Activated CD8-positive, alpha-beta memory T cell treated with anti-CD3 and anti-CD28 coated beads, Interleukin-2, amount 50 U/mL, for 24 hours (primary cell): ENCODE measurements around the gene BIK.
"Not testable (repeated sequence)": the region's sequence is repeated elsewhere in the genome, so short reads cannot be mapped to it uniquely, and the experiment has no call there.

ENCODE experiments used
- DNase-seq: peaks from one replicate; pipeline ENCODE4 v3.0.0-alpha.2; 2020; ENCODE audit errors: extremely low read depth

BIK gene

DNA sequence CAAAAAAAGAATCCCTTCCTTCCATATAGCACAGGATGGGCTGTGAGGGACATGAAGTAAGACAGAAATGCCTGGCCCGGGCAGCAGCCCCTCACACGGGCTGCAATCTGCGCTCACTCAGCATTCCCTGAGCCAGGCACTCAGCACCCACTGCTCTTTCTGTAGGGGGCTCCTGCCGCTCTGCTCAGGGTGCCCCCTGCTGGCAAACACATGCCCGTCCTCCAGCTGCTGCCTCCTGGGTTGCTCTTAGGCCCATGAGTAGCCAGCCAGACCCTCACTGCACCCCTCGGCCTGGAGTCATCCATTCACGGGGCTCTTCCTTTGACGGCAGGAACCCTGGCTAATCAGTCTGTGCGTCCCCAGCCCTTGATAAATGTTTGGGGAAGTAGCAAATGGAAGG, 25.7 kb downstream of the BIK start:
- DNase-seq, result no peak

DNA sequence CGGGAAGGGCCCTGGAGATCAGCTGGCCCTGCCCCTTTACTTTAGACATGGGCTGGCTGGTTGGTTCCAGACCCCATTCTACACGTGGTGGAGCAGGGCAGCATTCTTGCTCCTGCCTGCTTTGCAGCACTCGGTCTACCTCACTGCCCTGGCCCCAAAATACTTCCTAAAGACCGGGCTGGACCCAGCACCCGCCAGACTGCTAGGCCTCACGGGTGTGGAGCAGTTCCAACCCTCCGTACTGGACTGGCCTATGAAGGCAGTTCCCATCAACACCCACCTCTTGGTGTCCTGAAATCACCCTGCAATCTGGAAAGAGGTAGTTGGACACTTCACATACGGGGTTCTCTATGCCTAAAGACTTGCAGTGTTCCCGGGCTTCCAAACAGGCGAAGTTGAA, 26.3 kb downstream of the BIK start:
- no peak for DNase-seq

DNA sequence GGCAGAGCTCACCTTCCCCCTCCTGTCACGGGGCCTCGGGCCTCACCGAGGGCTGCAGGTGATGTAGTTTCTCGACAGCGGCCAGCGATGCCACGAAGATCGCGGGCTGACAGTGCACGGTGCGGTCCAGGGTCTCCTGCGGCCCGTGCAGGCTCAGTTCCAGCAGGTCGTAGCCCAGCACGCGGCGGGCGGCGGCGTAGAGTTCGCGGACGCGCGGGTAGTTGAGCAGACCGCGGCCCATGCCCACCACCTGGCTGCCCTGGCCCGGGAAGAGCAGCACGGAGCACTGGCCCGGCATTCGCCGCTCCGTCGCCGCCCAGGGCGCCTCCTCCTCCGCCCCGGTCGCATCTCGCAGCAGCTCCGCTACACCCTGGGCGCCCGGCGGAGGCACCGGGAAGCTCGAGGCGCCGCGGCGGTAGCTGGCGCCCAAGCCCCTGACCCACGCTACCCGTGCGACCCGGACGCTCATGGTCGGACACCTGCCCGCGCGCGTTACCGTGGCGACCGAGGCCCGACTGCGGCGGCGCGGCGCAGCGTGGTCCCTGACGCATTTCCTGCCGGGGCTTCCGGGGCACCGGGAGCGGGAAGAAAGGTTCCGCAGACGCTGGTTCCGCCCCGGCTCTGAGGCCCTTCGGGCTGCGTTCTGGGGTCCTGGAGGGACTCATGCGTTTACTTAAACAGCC, 32.5 kb downstream of the BIK start, which contains the start of gene MCAT:
Gene MCAT, minus strand, starts transcription at position 519 of the 683 bp plus-strand sequence. Its CDS starts 50 bp downstream, at position 469.
- DNase-seq, result peak; percentile 50

DNA sequence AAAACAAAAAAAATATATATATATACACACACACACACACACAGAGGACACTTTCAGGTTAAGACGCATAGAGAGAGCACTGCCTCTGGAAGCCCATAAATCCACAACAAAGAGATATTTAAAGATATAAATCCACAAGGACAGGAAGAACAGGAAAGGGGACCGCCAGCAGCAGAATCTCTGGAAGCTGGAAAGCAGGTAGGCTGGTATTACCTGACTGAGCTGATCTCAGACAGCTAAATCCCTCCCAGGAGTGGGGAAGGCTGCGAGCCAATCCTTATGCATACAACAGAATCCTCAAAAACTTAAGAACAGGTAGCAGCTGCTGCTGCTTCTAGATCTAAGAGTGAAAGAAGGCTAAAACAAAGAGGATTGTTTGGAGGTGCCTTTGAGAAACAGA, 34.4 kb downstream of the BIK start:
- DNase-seq, result no peak

DNA sequence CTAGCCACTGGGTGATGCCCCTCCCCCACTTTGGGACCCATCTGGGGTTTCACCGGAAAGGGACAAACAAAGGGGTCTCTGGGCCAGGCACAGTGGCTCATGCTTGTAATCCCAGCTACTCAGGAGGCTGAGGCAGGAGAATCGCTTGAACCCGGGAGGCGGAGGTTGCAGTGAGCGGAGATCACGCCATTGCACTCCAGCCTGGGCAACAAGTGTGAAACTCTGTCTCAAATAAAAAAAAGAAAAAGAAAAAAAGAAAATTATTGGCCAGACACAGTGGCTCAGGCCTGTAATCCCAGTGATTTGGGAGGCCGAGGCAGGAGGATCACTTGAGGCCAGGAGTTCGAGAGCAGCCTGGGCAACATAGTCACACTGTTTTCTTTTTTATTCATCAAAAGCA, 34.8 kb downstream of the BIK start:
- not testable (repeated sequence) for DNase-seq

DNA sequence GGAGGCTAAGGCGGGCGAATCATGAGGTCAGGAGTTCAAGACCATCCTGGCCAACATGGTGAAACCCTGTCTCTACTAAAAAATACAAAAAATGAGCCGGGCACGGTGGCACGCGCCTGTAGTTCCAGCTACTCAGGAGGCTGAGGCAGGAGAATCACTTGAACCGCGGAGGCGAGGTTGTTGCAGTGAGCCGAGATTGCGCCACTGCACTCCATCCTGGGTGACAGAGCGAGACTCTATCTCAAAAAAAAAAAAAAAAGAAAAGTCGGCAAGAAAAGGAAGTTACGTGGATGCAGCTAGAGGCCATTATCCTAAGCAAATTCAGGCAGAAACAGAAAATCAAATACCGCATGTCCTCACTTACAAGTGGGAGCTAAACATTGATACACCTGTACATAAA, 35.8 kb downstream of the BIK start:
- not testable (repeated sequence) for DNase-seq

DNA sequence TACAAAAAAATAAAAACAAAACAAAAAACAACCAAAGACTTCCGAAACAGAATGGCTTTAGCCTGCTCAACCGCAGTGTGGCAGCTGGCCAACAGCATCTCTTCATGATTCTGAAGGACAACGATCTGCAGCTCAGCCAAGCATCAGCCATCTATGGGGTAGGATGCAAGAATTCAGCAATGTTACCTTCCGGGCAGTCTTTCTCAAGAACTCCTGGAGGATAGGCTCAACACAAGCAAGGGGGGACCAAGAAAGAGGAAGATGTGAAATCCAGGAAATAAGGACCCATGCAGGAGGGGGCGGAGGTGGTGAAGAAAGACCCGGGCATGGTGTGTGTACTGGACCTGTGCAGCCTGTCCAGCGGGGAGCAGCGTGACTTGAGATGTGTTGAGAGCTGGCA, 37.3 kb downstream of the BIK start:
- DNase-seq, result no peak

DNA sequence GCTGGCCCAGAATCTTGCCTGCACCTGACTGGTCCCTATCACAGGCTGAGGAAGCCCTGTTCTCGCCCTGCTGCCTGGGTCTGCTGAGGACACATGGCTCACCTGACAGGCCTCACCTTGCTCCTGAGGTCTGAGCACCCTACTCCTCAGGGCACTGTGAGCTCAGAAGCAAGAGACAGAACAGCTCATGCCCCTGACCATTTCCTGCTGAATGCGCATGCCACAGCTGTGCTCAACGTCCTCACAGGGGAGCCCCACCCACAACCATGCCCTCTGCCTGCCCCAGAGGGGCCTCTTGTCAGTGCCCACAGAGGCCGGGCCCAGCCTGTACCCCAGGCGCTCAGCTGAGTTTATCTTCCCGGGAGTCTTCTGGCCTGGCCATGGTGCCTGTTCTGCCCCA, 38.0 kb downstream of the BIK start:
- DNase-seq, result no peak

DNA sequence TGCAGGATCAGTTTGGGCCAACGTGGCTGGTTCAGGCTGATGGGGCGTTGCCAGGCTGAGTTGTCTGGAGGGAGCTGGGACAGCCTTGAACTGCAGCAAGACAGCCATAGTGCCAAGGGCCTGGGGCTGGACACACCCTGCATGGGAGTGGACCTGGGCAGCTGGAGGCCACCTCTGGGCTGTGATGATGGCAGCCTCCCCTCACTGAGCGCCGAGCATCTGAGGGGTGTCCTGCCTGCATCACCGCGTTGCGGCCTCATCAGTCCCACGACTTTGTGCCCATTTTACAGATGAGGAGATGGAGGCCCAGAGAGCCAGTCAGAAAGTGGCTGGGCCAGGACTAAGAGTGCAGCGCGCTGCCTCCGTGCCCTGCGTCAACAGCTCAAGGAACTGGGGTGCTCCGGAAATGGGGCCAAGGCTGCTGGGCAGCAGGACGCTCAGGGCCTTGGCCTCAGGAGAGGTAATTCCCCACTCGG, 40.2 kb downstream of the BIK start:
- no peak for DNase-seq

DNA sequence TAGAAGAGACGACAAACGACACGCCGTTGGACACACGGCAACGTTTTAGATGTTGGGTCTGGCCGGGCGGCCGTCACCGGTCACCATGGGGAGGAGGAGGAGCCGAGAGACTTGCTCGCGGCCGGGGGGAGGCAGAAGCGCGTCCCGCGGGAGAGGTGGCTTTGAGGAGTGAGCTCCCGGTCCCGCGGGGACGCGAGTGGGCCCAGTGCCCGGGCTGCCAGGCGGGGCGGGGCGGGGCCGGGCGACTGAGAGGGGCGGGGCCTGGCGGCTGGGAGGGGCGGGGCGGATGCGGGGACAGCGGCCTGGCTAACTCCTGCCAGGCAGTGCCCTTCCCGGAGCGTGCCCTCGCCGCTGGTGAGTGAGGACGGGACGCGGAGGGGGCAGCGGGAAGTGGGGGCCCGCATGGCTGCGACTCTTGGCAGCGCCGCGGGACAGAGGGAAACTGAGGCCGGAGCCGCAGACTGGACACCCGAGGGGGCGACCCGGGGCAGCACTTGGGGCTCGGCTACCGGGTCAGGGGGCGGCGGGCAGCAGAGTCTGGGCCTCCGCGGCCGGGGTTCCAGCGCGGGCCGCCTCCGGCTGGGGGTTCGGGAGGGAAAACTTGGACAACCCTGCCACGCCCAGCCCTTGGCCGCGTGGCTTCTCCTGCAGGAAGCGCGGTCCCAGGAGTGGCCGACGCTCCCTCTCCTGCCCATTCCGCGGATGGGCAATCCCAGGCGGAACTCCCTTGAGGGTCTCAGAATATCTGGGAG, 40.9 kb downstream of the BIK start, which contains the start of gene TSPO:
Gene TSPO, plus strand, starts transcription at position 309 of the 752 bp plus-strand sequence. CDS start 7,680 bp downstream, outside the sequence.
- no peak for DNase-seq

DNA sequence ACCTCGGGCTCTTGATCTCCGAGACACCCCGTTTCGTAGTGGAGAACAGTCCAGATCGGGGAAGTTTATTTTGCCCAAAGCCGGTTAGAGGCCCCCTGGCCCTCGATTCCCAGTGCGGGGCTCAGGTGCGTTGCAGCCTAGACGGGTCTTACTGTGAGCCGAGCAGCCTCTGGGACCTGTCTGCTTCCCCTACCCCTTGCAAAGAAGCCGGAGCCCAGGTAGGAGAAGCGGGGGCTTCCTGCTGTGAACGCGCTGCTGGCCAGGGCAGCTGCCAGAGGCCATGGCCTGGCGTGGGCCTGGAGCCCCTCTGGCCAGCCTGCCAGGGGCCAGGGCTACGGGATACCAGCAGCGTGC, 41.4 kb downstream of the BIK start:
- no peak for DNase-seq

DNA sequence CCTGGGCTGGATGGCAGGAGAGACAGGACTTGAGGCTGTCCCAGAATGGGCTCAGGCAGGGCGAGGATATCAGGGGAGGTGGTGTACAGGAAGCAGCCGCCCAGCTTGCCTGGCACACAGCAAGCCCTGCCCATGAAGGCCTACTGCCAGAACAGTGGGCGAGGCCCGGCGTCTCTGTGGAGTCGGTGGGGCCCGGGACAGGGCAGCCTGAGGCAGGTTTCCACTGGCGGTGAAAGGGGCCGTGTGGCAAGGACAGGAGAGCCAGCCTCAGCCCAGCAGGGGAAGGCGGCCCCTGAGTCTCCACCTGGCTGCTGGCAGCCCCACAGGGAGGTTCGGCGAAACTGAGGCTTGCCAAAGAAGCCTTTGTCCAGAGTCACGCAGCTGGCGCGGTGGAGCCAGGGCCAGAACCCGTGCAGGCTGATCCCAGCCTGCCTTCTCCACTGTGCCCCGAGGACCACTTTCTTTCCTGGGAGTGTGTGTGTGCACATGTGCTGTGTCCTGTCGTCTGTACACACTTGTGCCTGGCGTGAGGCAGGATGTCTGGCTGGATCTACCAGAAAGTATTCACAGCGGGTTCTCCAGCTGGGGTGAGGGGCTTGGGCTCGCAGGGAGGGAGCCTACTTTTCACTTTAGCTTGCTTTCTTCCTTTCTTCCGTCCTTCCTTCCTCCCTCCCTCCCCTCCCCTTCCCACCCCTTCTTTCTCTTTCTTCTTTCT, 42.0 kb downstream of the BIK start:
- no peak for DNase-seq

DNA sequence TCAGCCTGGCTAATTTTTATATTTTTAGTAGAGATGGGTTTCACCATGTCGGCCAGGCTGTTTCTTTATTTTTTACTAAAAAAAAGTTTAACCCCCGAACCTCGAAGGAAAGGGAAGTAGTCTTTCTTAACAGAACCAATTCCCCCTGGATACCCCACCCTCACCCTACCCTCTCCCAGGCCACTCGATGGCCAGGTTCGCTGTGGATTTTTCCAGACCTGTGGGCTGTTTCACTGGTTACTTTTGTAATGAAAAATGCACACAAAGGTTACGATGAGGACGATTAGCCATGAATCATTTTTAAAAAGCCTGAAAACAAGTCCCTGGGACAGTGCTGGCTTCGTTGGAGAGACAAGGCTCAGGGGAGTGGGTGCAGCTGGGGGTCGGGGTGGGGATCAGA, 43.3 kb downstream of the BIK start:
- no peak for DNase-seq

DNA sequence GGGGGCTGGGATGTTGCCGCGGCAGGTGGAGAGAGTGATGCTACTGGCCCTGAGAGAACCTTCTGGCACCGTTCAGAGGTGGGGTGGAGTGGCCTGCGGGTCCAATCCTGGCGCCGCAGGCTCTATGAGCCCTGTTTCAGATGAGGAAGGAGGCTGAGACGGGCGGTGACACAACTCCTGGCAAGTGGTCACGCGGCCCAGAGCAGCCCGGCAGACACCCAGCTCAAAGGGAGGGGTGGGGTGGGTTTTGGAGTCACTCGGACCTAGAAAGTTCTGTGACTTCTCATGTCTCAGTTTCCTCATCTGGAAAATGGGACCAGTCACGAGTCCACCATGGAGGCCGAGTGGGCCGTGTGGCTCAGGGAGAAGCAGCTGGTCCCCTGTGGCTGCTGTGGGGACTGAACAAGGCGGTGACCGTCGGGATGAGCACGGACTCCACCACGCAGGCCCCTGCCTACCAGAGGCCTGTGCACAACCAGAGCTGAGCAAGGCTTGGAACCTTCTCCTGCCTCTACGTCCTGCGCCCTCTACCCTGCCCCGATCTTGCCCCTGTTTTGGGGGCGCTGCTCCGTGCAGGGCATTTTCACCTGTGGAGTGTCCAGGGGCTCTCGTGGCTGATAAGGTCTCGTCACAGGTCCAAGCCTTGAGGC, 44.5 kb downstream of the BIK start:
- DNase-seq, result no peak

DNA sequence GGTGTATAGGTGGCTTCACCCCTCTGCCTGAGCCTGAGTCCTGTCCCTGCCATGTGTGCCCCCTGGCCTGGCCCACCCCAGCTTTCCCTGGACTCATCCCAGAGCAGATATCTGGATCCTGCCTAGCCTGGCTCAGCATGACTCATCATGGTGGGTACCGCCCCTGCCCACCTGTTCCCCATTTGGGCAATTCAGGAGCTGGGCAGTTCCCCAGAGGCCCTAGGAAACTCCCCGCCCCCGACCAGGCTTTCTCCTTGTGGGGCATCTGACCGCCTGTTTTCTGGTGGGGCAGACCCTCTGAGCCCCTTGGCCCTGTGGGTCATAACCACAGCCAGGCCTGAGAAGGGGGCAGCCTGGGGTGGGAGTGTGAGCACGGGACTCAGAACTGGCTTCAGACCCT, 45.2 kb downstream of the BIK start:
- no peak for DNase-seq

DNA sequence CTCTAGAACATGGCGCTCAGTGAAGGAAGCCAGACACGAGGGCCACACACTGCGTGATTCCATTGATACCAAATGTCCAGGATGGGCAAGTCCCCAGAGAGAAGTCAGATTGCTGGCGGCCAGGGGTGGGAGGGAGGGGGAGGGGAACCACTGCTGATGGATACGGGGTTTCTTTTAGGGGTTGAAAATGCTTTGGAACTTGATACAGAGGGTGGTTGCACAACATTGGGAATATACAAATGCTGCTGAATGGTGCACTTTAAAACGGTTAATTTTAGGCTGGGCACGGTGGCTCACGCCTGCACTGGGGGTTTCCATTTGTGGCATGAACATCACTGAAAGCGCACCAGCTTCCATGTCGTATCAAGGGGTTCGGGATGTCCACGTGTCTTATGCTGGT, 45.9 kb downstream of the BIK start:
- DNase-seq, result no peak

DNA sequence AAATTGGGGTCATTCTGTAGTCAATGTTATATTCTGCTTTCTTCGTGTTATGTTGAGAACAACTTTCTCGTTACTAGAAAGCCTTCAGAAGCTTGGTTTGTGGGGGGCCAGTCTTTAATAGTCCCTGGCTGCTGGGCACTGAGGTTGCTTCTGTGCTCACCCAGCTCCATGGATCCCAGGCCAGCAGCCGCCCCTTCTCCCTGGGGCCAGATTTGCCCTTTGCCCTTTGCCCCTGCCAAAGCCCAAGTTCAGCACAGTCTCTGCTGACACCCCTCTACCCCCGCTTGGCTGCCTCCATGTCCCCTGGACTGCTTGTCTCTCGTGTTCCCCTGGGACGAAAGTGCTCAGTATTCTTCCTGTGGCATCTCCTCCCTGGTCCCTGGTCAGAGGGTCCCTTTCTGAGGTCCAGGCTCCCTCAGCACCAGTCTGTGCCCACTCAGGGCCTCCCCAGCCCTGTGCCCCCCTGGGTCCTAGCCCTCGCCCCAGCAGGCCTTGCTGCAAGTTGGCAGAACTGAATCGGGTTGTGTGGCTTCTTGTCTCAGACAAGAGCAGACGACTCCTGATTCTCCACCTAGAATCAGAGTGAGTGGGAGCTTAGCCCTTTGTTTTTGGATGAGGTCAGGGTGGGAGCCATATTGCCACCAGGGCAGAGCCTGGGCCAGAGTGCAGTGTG, 47.5 kb downstream of the BIK start:
- no peak for DNase-seq

DNA sequence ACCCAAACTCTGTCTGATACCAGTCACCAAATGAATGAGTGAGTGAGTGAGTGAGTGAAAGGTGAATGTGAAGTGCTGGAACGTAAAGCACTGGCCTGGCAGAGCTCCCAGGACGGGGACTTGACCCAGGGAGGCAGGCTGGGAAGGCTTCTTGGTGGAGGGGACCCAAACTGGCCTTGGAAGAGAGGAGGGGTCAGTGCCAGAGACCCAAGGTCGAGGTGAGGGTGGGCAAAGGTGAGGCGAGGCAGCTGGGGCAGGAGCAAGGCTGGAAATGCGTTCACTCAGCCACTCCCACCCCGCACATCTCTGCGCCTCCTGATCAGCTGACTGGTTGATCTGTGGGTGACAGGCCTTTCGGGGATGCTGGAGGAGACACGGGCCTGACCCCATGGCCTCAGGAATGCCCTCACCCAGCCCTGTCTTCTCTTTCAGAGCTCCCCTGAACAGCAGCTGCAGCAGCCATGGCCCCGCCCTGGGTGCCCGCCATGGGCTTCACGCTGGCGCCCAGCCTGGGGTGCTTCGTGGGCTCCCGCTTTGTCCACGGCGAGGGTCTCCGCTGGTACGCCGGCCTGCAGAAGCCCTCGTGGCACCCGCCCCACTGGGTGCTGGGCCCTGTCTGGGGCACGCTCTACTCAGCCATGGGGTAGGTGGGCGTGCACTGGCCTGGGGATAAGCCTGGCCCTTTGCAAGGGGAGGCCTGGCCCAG, 48.4 kb downstream of the BIK start:
- no peak for DNase-seq

DNA sequence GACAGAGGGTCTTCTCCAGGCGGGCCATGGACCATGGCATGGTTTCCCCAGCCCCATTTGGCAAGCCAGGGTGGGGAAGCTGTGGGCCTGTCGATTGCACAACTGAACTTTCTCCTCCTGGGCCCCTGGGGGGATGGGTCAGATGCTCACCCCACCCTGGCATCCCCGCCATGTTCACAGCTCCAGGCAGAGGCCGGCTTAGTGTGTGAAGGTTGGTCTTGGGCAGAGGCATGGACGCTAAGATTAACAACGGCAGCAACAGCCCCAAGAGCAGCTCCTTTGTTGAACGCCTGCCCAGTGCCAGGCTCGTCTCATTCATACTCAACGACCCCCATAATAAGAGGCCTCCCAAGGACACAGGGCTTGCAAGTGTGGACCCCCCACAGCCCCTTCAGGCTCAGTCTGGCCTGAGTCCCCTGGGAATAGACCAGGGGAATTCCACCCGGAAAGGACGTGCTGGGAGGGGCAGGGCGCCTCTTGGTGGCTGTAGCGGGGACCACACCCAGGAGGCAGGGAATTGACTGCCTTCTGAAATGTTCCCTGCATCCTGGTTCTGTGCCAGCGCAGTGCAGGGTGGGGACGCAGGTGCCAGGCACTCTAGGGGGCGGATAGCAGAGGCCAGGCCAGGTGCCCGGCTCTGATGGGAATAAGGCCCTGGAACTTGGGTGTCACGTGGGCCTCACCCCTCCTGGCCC, 49.1 kb downstream of the BIK start:
- DNase-seq, result no peak

DNA sequence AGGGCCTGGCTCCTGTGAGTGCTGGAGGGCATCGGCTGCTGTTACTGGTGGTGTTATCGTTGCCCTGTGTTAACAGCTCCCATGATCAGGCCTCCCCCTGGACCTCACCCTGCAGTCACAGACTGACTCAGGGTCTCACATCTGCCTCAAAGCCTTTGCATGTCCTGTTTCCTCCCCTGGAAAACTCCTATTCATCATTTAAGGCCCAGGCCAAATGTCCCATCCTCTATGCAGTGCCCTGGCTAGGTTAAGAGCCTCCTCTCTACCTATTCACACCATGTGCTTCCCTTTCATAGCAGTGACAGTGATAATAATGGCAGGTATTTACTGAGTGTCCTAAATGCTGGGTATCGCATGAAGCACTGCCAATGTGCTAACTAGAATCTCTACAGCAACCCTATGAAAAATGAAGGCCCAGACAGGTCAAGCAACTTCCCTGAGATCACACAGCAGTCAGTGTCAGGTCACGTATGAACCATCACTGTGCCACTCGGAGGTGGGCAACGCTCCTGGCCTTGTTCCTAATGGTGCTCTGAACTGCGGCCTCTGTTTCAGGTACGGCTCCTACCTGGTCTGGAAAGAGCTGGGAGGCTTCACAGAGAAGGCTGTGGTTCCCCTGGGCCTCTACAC, 50.1 kb downstream of the BIK start:
- DNase-seq, result no peak
